GM19395 (cell line): Measurements from ENCODE around the gene LYRM4.
"Not testable (repeated sequence)": the region's sequence is repeated elsewhere in the genome, so short reads cannot be mapped to it uniquely, and the experiment has no call there.

Experiments
- ATAC-seq: cut with Tn5 transposase; IDR thresholded peaks from one replicate; pipeline ENCODE4 v1.9.1; 2021; ENCODE audit warnings: mild to moderate bottlenecking, moderate library complexity; ENCODE audit not compliant: unreplicated experiment

Gene LYRM4

DNA sequence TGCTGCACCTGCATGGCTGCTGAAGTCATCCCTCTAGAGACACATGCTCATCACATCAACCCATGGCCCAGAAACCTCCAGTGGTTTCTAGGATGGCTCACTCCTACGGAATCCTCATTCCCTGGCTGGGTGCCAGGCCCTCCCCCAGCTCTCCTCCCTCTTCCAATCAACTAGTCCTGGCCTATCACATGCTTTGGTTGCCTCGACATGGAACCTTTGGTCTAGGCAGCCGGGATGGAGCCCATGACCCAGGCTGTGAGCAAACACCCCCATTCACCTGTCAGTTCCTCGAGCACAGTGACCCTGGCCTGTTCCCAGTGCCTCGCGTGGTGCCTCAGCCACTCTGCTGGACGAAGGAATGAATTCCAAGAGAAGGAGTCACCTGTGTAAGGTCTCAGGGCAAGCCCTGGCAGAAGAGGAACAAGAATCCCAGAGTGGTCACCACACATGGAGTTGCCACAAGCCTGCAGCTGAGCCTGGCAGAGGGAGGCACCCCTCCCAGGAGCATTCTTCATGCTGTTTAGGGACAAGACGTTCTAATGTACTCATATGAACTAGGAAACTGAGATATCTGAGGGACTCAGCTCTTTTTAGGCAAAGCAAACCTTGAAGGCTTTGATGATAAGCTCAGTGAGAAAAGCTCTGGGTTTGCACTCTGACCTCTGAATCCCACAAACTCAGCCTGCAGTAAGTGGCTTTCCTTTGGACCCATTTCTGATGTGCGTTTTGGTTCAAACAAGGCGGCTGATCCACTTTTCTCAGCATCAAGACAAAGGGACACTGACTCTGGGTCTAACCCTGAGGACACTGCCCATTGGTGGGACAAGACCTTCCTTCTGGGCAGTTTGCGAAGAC, 135.4 kb downstream of the LYRM4 start:
- ATAC-seq, result no peak

GRCh38 chr6:5124526-5124925, 136.2 kb downstream of the LYRM4 start:
- no peak for ATAC-seq

GRCh38 chr6:5123296-5124143, 137.2 kb downstream of the LYRM4 start:
- no peak for ATAC-seq

GRCh38 chr6:5122504-5123112, 138.1 kb downstream of the LYRM4 start:
- ATAC-seq, result no peak

DNA sequence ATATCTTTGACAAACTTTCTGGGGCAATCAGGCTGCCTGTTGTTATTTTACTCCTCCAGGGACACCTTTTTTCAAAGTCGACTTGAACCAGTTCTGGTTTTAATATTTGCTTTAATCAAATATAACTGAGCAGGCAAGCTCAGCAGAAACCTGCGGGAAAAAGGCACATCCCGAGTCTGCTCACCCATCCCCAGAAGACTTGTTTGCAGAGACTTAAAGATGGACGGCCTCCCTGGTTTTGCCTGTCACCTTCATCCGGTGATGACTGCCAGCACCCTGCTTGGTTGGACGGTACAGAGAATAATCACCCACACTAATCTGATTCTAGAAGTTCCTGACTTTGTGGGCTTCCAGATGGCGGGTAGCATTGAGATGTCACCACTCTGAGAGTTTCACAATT, 138.8 kb downstream of the LYRM4 start:
- ATAC-seq, result no peak

- no peak for ATAC-seq
Measured at GRCh38 chr6:5121479-5121878, 139.3 kb downstream of the LYRM4 start.

DNA sequence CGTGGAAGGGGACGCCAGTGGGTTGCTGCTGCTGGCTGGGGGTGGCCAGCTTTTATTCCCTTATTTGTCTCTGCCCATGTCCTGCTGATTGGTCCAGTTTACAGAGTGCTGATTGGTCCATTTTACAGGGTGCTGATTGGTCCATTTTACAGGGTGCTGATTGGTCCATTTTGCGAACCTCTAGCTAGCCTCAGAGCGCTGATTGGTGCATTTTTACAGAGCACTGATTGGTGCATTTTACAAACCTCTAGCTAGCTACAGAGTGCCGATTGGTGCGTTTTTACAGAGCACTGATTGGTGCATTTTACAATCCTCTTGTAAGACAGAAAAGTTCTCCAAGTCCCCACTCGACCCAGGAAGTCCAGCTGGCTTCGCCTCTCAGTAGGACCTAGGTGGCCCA, 140.2 kb downstream of the LYRM4 start:
- ATAC-seq, result not testable (repeated sequence)

- no peak for ATAC-seq
Measured at GRCh38 chr6:5120011-5120410, 140.7 kb downstream of the LYRM4 start.

- ATAC-seq, result no peak
Measured at GRCh38 chr6:5119090-5119951, 141.4 kb downstream of the LYRM4 start.

GRCh38 chr6:5116243-5116991, 144.3 kb downstream of the LYRM4 start:
- ATAC-seq, result no peak

- ATAC-seq, result no peak
Measured at GRCh38 chr6:5115168-5115567, 145.6 kb downstream of the LYRM4 start.

DNA sequence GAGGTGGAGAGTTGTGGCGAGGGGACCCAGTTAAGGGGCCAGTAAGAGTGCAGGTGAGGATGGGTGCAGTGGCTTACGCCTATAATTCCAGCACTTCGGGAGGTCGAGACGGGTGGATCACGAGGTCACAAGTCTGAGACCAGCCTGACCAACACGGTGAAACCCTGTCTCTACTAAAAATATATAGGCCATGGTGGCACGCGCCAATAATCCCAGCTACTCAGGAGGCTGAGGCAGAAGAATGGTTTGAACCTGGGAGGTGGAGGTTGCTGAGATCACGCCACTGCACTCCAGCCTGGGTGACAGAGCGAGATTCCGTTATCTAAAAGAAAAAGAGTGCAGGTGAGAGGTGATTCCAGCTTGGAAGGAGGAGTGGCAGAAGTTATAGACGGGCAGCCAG, 147.7 kb downstream of the LYRM4 start:
- ATAC-seq, result no peak

- no peak for ATAC-seq
Measured at GRCh38 chr6:5112066-5112799, 148.5 kb downstream of the LYRM4 start.

DNA sequence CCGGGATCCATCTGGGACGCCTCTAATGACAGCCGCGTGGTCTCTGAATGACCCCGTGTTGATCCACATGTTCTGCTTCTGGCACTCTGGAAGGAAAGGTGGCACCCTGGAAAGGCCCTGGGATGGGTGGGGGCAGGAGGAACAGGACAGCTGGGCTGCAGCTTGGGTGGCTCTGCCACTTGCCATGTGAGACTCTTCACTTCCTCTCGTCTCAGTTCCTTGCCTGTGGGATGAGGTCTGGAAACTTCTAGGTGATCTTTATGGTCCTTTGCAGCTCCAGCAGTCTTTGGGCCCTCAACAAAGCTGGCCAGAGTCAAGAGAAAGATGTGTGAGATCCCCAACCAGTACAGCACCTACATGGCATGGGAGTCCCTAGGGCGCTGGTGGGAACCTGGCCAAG, 149.1 kb downstream of the LYRM4 start:
- ATAC-seq, result no peak

- ATAC-seq, result no peak
Measured at GRCh38 chr6:5110246-5110645, 150.5 kb downstream of the LYRM4 start.

DNA sequence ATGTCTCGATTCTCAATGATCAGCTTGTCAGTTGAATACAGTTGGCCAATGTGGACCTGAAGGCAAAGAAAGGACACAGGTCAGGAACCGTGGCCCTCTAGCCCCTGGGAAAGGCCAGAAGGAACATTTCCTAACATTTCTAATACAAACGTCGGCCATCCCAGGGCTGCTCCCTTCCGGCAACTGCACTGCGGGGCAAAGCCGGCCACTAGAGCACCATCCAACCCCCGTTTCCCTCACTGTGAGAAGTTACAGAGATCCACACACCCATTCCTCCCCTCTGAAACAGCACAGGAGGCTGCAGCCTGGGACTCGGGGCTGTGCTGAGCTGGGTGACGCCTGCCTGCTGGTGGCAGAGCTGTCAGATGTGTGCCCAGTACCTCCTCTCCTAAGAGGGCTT, 151.3 kb downstream of the LYRM4 start:
- no peak for ATAC-seq

DNA sequence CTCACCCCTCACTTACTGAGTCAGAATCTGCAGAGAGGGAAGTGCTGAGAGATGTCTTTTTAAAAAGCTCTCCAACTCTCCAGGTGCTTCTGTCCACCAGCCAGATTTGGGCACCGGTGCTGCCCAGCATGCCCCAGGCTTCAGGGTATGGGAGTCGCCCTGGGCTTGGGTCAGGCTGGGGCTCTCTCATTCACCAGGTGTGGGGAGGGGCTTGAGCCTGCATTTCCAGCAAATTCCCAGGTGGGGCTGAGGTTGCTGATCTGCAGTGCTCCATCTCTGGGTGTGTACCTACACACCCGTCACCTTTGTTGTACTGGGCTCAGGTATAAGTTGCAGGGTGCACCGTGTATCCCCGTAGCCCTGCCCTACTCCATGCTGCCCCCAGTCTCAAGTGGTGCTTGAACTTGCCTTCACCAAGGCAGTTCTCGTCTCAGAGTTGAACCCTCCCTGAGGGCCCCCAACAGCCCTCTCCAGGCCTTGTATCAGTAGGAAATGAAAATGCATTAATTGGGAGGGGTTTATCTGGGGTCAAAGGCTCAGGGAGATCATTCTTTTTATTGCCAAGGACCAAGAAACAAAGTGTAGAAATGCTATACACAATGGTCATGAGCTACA, 152.1 kb downstream of the LYRM4 start:
- no peak for ATAC-seq

GRCh38 chr6:5108068-5108467, 152.7 kb downstream of the LYRM4 start:
- ATAC-seq, result no peak

- no peak for ATAC-seq
Measured at GRCh38 chr6:5107341-5107740, 153.4 kb downstream of the LYRM4 start.
